CD14-positive monocyte (primary cell): ENCODE measurements around the gene C3orf52. TPM values are rescaled to one million over a fixed set of nuclear protein-coding genes. Genes with fewer than 3 reads are reported as not detected.
A peak's percentile ranks its signal among the peaks of the same experiment; 100 is the strongest.

Experiments
- DNase-seq, 3 donors: peaks; one replicate each; pipeline ENCODE4 v3.0.0-alpha.2; 2011 to 2022
- H2AFZ ChIP-seq: 2 replicates; pipeline ENCODE4 v1.6.0; 2012; ENCODE audit warnings: mild to moderate bottlenecking, low read depth, low read length, inconsistent platforms; ENCODE audit not compliant: insufficient read depth, poor library complexity, severe bottlenecking
- H3K27ac ChIP-seq, 2 donors: 1 replicate in 1 of 2; 2 replicates in 1 of 2; pipeline ENCODE4 v1.5.1; 2012 to 2013; ENCODE audit warnings: low read length in 2 of 2, control low read depth in 1 of 2, inconsistent platforms in 1 of 2, low read depth in 1 of 2, mild to moderate bottlenecking in 1 of 2
- H3K27me3 ChIP-seq, 2 donors: one replicate each; pipeline versions ENCODE4 v1.6.0 to v1.6.1; 2011 to 2013; ENCODE audit warnings: low read length in 2 of 2; ENCODE audit not compliant: control insufficient read depth in 2 of 2, insufficient read depth in 2 of 2
- H3K36me3 ChIP-seq, 2 donors: replicated peaks in 1 of 2; 1 replicate in 1 of 2; 2 replicates in 1 of 2; pipeline versions ENCODE4 v1.5.1 to v1.6.1; 2012 to 2013; ENCODE audit warnings: low read length in 2 of 2, control low read depth in 1 of 2, inconsistent platforms in 1 of 2, mild to moderate bottlenecking in 1 of 2; ENCODE audit not compliant: insufficient read depth in 2 of 2, control insufficient read depth in 1 of 2
- H3K4me1 ChIP-seq, 2 donors: 1 replicate in 1 of 2; 2 replicates in 1 of 2; pipeline versions ENCODE4 v1.5.1 to v1.6.1; 2012 to 2013; ENCODE audit warnings: low read length in 2 of 2, control low read depth in 1 of 2, inconsistent platforms in 1 of 2, mild to moderate bottlenecking in 1 of 2, moderate library complexity in 1 of 2; ENCODE audit not compliant: insufficient read depth in 2 of 2, control insufficient read depth in 1 of 2
- H3K4me2 ChIP-seq: replicated peaks from 2 replicates; pipeline ENCODE3; 2012; ENCODE audit warnings: low read length, moderate library complexity, mild to moderate bottlenecking; ENCODE audit not compliant: poor library complexity, severe bottlenecking; ENCODE audit errors: extremely low read depth
- H3K4me3 ChIP-seq, 3 experiments: fragments of 200-600 bp in 1 of 3; sonication (generic) in 1 of 3; replicated peaks in 1 of 3; 1 replicate in 2 of 3; 2 replicates in 1 of 3; pipeline ENCODE4 v1.5.1; 2011 to 2013; ENCODE audit warnings: low read length in 3 of 3, mild to moderate bottlenecking in 3 of 3, control low read depth in 2 of 3, low read depth in 2 of 3, inconsistent platforms in 1 of 3, moderate library complexity in 1 of 3
- H3K79me2 ChIP-seq: 2 replicates; pipeline ENCODE4 v1.6.0; 2012; ENCODE audit warnings: mild to moderate bottlenecking, control low read depth, inconsistent platforms, low read length, moderate library complexity; ENCODE audit not compliant: insufficient read depth
- H3K9ac ChIP-seq: 2 replicates; pipeline ENCODE4 v1.6.0; 2017; ENCODE audit warnings: low read length, mild to moderate bottlenecking; ENCODE audit not compliant: insufficient read depth, poor library complexity, severe bottlenecking
- H3K9me3 ChIP-seq, 2 donors: replicated peaks in 1 of 2; 1 replicate in 1 of 2; 2 replicates in 1 of 2; pipeline versions ENCODE4 v1.5.1 to v1.6.1; 2012 to 2013; ENCODE audit warnings: low read length in 2 of 2, control low read depth in 1 of 2; ENCODE audit not compliant: control insufficient read depth in 1 of 2, insufficient read depth in 1 of 2
- H4K20me1 ChIP-seq: 2 replicates; pipeline ENCODE4 v1.6.0; 2012; ENCODE audit warnings: mild to moderate bottlenecking, low read length, control low read depth, moderate library complexity; ENCODE audit not compliant: insufficient read depth
- H3K27ac Mint-ChIP-seq, 7 donors: one replicate each; pipeline ENCODE4 v1.8.0; 2020; ENCODE audit warnings: mild to moderate bottlenecking in 7 of 7, mixed read lengths in 7 of 7, moderate library complexity in 6 of 7, inconsistent platforms in 2 of 7
- H3K27me3 Mint-ChIP-seq, 3 donors: one replicate each; pipeline ENCODE4 v1.8.0; 2021 to 2022; ENCODE audit warnings: low read depth in 3 of 3, mild to moderate bottlenecking in 3 of 3, mixed read lengths in 3 of 3, moderate library complexity in 3 of 3, inconsistent platforms in 1 of 3
- H3K36me3 Mint-ChIP-seq, 2 donors: one replicate each; pipeline ENCODE4 v1.8.0; 2020; ENCODE audit warnings: mixed read lengths in 2 of 2, inconsistent platforms in 1 of 2, mild to moderate bottlenecking in 1 of 2
- H3K4me1 Mint-ChIP-seq: one replicate; pipeline ENCODE4 v1.8.0; 2020; ENCODE audit warnings: mild to moderate bottlenecking, mixed read lengths
- H3K4me3 Mint-ChIP-seq, 2 donors: one replicate each; pipeline ENCODE4 v1.8.0; 2020; ENCODE audit warnings: mild to moderate bottlenecking in 2 of 2, mixed read lengths in 2 of 2, moderate library complexity in 1 of 2
- H3K9me3 Mint-ChIP-seq, 7 donors: one replicate each; pipeline ENCODE4 v1.8.0; 2020 to 2022; ENCODE audit warnings: mixed read lengths in 7 of 7, mild to moderate bottlenecking in 6 of 7, moderate library complexity in 6 of 7, inconsistent platforms in 2 of 7
- CTCF ChIP-seq: fragments of 200-600 bp; IDR thresholded peaks from one replicate; pipeline ENCODE4 v1.8.0; 2022; ENCODE audit warnings: antibody characterized with exemption, mild to moderate bottlenecking
- WGBS: methylation state at CpG from one replicate; pipeline ENCODE4 v1.1.5; 2013; ENCODE audit warnings: missing lambda C conversion rate; ENCODE audit not compliant: insufficient coverage; 5-methylcytosine and 5-hydroxymethylcytosine counted together
- intact Hi-C, 2 donors: fragments of 100-400 bp; cut with micrococcal nuclease; formaldehyde crosslinking; loops; one replicate each; pipeline versions ENCODE4 v1.15.0 to v1.15.1; 2023
- polyA plus RNA-seq, 3 donors: library from polyadenylated mRNA; depleted of rRNA in 1 of 3; unstranded in 2 of 3; stranded (reverse) in 1 of 3; fragments of 300-500 nt in 2 of 3; fragments of >200 nt in 1 of 3; fragmentation: Illumina TruSeq in 2 of 3; gene quantifications; 1 replicate in 2 of 3; 2 replicates in 1 of 3; pipeline ENCODE4 v1.2.3, GENCODE V29; 2012 to 2021

C3orf52 gene
- polyA plus RNA-seq, 3 donors = not detected

GRCh38 chr3:112093180-112093522 is 7.0 kb downstream of the C3orf52 start:
- Histone ChIP-seq H3K79me2 (no peaks in the 10 kb centered on the region), H3K27me3 (peaks cover 88 to 96% of the 10 kb centered on the region in 2 donors), H3K27ac (no peak overlapping the region), H4K20me1 (no peaks in the 10 kb centered on the region), H3K36me3 (no peaks in the 10 kb centered on the region), H3K4me2 (no peak overlapping the region), H3K4me1 (peaks cover 9 to 14% of the 10 kb centered on the region in 2 donors), H3K9ac (no peak overlapping the region), H2AFZ (no peak overlapping the region), H3K9me3 (peaks cover 0 to 5% of the 10 kb centered on the region in 2 donors), H3K4me3 (no peak overlapping the region)
- Mint-ChIP-seq H3K4me3 (peak overlapping the region in 1 of 2 donors; percentile 80), H3K9me3 (peaks cover 0 to 12% (median 5%) of the 10 kb centered on the region in 7 donors), H3K4me1 (peaks cover 24% of the 10 kb centered on the region), H3K36me3 (peaks cover 4 to 5% of the 10 kb centered on the region in 2 donors), H3K27ac (peak overlapping the region in 1 of 7 donors; percentile 46), H3K27me3 (peaks cover 92 to 96% (median 92%) of the 10 kb centered on the region in 3 donors)
- no peak for DNase-seq
- no peak for TF ChIP-seq CTCF
- intact Hi-C loops = no loop called here

GRCh38 chr3:112095731-112096130 is 9.5 kb downstream of the C3orf52 start:
- intact Hi-C loops = no loop called here
- H3K79me2 ChIP-seq = no peaks in the 10 kb centered on the region
- peaks cover 1 to 4% of the 10 kb centered on the region in 2 donors for H3K36me3 Mint-ChIP-seq

More at GRCh38 chr3:112095731-112096130, 9.5 kb downstream of the C3orf52 start:
- no peak overlapping the region for H3K4me2 ChIP-seq
- peaks cover 0 to 5% of the 10 kb centered on the region in 2 donors for H3K9me3 ChIP-seq
- H3K4me3 ChIP-seq = no peak overlapping the region
- no peak overlapping the region for H3K27ac Mint-ChIP-seq
- H3K27ac ChIP-seq = no peak overlapping the region
- no peaks in the 10 kb centered on the region for H3K36me3 ChIP-seq
- H3K9me3 Mint-ChIP-seq = peaks cover 0 to 16% (median 2%) of the 10 kb centered on the region in 7 donors
- DNase-seq = no peak
- no peak for TF ChIP-seq CTCF
- peaks cover 81 to 86% (median 85%) of the 10 kb centered on the region in 3 donors for H3K27me3 Mint-ChIP-seq
- H3K9ac ChIP-seq = no peak overlapping the region
- H3K27me3 ChIP-seq = peaks cover 78 to 93% of the 10 kb centered on the region in 2 donors
- H3K4me3 Mint-ChIP-seq = peak overlapping the region in 1 of 2 donors; percentile 69
- H2AFZ ChIP-seq = no peak overlapping the region
- peaks cover 15% of the 10 kb centered on the region for H3K4me1 Mint-ChIP-seq
- no peaks in the 10 kb centered on the region for H4K20me1 ChIP-seq
- WGBS = 80% methylated on average over 1 of the region's 2 CpGs
- peaks cover 3 to 7% of the 10 kb centered on the region in 2 donors for H3K4me1 ChIP-seq
